Measurements from ENCODE around the gene CIT.
"Not testable (repeated sequence)": the region's sequence is repeated elsewhere in the genome, so short reads cannot be mapped to it uniquely, and the experiment has no call there.

GRCh38 chr12:119657001-119657400, 220.1 kb downstream of the CIT start:
- not testable (repeated sequence) for TF ChIP-seq CTCF, POLR2A (IDR thresholded peaks at IDR 0.05)

All from vagina (tissue), 2 donors.